Adrenal gland (tissue), 12 donors: ENCODE results near the gene GAL. TPM values are rescaled to one million over a fixed set of nuclear protein-coding genes. Genes with fewer than 3 reads are reported as not detected.

Source experiments
- DNase-seq, 7 donors: peaks; one replicate each; pipeline ENCODE4 v3.0.0-alpha.2; 2019 to 2020
- H3K27ac ChIP-seq, 5 donors: fragments of 200-600 bp; sonication (generic) in 4 of 5; 1 replicate in 3 of 5; 2 replicates in 2 of 5; pipeline versions ENCODE4 v1.5.1 to v1.8.0; 2016 to 2020; ENCODE audit warnings: mild to moderate bottlenecking in 1 of 5
- H3K27me3 ChIP-seq: fragments of 200-600 bp; 2 replicates; pipeline ENCODE4 v1.8.0; 2021
- H3K36me3 ChIP-seq, 2 donors: fragments of 200-600 bp; replicated peaks in 1 of 2; 1 replicate in 1 of 2; 2 replicates in 1 of 2; pipeline versions ENCODE4 v1.5.1 to v1.8.0; 2018 to 2022
- H3K4me1 ChIP-seq, 2 donors: fragments of 200-600 bp; replicated peaks in 1 of 2; 1 replicate in 1 of 2; 2 replicates in 1 of 2; pipeline versions ENCODE4 v1.5.1 to v1.8.0; 2018 to 2021
- H3K4me3 ChIP-seq, 4 donors: fragments of 200-600 bp; sonication (generic) in 3 of 4; one replicate each; pipeline ENCODE4 v1.5.1; 2016 to 2018
- H3K9me3 ChIP-seq, 3 donors: fragments of 200-600 bp; sonication (generic) in 1 of 3; replicated peaks in 1 of 3; 1 replicate in 2 of 3; 2 replicates in 1 of 3; pipeline versions ENCODE4 v1.5.1 to v1.8.0; 2016 to 2021
- CTCF ChIP-seq, 6 experiments: fragments of 450-650 bp in 4 of 6; fragments of 200-600 bp in 2 of 6; sonication (generic) in 1 of 6; IDR thresholded peaks; 1 replicate in 5 of 6; 2 replicates in 1 of 6; pipeline versions ENCODE4 v1.5.1 to v1.8.0; 2016 to 2021; ENCODE audit warnings: antibody characterized with exemption in 6 of 6, mild to moderate bottlenecking in 2 of 6, moderate library complexity in 1 of 6
- POLR2A ChIP-seq, 2 donors: fragments of 450-650 bp; IDR thresholded peaks; one replicate each; pipeline ENCODE4 v1.6.1; 2017; ENCODE audit warnings: antibody characterized with exemption in 2 of 2, mild to moderate bottlenecking in 2 of 2, moderate library complexity in 1 of 2
- WGBS, 4 donors: extraction: QIAGEN DNeasy Blood & Tissue Kit in 2 of 4; methylation state at CpG; one replicate each; pipeline versions ENCODE4 v1.1.5 to v1.1.7; 2013 to 2017; 5-methylcytosine and 5-hydroxymethylcytosine counted together
- intact Hi-C, 2 donors: fragments of 100-400 bp; cut with DNase I; formaldehyde crosslinking; loops; one replicate each; pipeline versions ENCODE4 v1.14.1 to v1.15.0; 2022 to 2023
- polyA plus RNA-seq, 3 donors: library from polyadenylated mRNA; stranded (reverse); fragments of 200-250 nt in 2 of 3; fragments of 350-450 nt in 1 of 3; fragmentation: Illumina TruSeq in 1 of 3; extraction: RNeasy Lipid Tissue Mini Kit (QIAGEN cat#74804) in 1 of 3; gene quantifications; one replicate each; pipeline ENCODE4 v1.2.3, GENCODE V29; 2013 to 2014
- total RNA-seq, 9 donors: library from RNA; depleted of rRNA in 4 of 9; stranded (reverse); fragments of >200 nt in 4 of 9; fragments of 120-200 nt in 1 of 9; fragmentation: NEBNext Ultra II Directional in 1 of 9; extraction: Animal tissue kit (Norgen Biotek cat#: 25700) in 1 of 9; gene quantifications; one replicate each; pipeline versions ENCODE4 v1.1.0 to v1.2.4, GENCODE V29; 2013 to 2023
- donor health status: healthy with polysubstance abuse.
- donor health status: Bipolar disorder and iron deficiency.
- donor health status: DM: yes; HTN: yes; CAD: no.
- donor health status: DM: no; HTN: no; CAD: no.
- donor health status: DM: no; HTN: no; CAD: no.
- donor health status: DM: yes; HTN: yes; CAD: no.

GAL gene
- total and polyA plus RNA-seq, 12 donors = 0.36 to 1.8 (median 0.70) TPM; not detected in 6

GRCh38 chr11:68663482-68664010, 20.8 kb upstream of the GAL start:
- no peak overlapping the region for H3K4me3 ChIP-seq
- intact Hi-C loops = no loop called here
- H3K36me3 ChIP-seq = no peaks in the 10 kb centered on the region
- H3K9me3 ChIP-seq = no peaks in the 10 kb centered on the region
- no peak for DNase-seq
- peaks cover 4% of the 10 kb centered on the region for H3K27me3 ChIP-seq
- WGBS, 4 donors = 81 to 91% (median 89%) methylated on average over 13 to 18 of the region's 18 CpGs
- no peak overlapping the region for H3K27ac ChIP-seq
- H3K4me1 ChIP-seq = peaks cover 0 to 4% of the 10 kb centered on the region in 2 donors
- no peak for TF ChIP-seq CTCF (IDR thresholded peaks at IDR 0.05)
- TF ChIP-seq POLR2A (IDR thresholded peaks at IDR 0.05) = no peak

- intact Hi-C loops = no loop called here
- no peak for DNase-seq
- Histone ChIP-seq H3K27ac (no peak overlapping the region), H3K4me3 (no peak overlapping the region), H3K27me3 (peaks cover 4% of the 10 kb centered on the region), H3K9me3 (no peaks in the 10 kb centered on the region), H3K36me3 (no peaks in the 10 kb centered on the region), H3K4me1 (peaks cover 0 to 4% of the 10 kb centered on the region in 2 donors)
- 87 to 95% (median 90%) methylated on average over 5 to 9 of the region's 9 CpGs for WGBS, 4 donors
- TF ChIP-seq CTCF (IDR thresholded peaks at IDR 0.05) (no peak), POLR2A (IDR thresholded peaks at IDR 0.05) (no peak)
These were observed 20.2 kb upstream of the GAL start for GRCh38 chr11:68664141-68664540.

- no peaks in the 10 kb centered on the region for H3K4me1 ChIP-seq
- no peak overlapping the region for H3K4me3 ChIP-seq
- no peak overlapping the region for H3K27ac ChIP-seq
- no peaks in the 10 kb centered on the region for H3K9me3 ChIP-seq
- 74 to 97% (median 87%) methylated on average over 3 to 7 of the region's 7 CpGs for WGBS, 4 donors
- no peaks in the 10 kb centered on the region for H3K36me3 ChIP-seq
- TF ChIP-seq CTCF (IDR thresholded peaks at IDR 0.05) = no peak
- TF ChIP-seq POLR2A (IDR thresholded peaks at IDR 0.05) = no peak
- peaks cover 4% of the 10 kb centered on the region for H3K27me3 ChIP-seq
- intact Hi-C loops = no loop called here
- no peak for DNase-seq
These were observed 19.4 kb upstream of the GAL start for GRCh38 chr11:68664906-68665305.

- whole genome bisulfite sequencing, 4 donors = 54 to 63% (median 62%) methylated on average over 16 of the region's 16 CpGs
- Histone ChIP-seq H3K4me3 (no peak overlapping the region), H3K27me3 (peaks cover 10% of the 10 kb centered on the region), H3K36me3 (no peaks in the 10 kb centered on the region), H3K4me1 (no peaks in the 10 kb centered on the region), H3K9me3 (no peaks in the 10 kb centered on the region), H3K27ac (no peak overlapping the region)
- DNase-seq = peak; percentile 61 to 89 (median 84)
- TF ChIP-seq CTCF (IDR thresholded peaks at IDR 0.05) (no peak), POLR2A (IDR thresholded peaks at IDR 0.05) (no peak)
- intact Hi-C loops = no loop called here
These were observed 18.9 kb upstream of the GAL start for GRCh38 chr11:68665436-68665835.
